Fibroblast of mammary gland (primary cell): Measurements from ENCODE around the gene NOL4.
"Not testable (repeated sequence)": the region's sequence is repeated elsewhere in the genome, so short reads cannot be mapped to it uniquely, and the experiment has no call there.

Experiments
- DNase-seq: peaks from one replicate; pipeline ENCODE4 v3.0.0-alpha.2; 2010; ENCODE audit warnings: low read depth
- H3K4me3 ChIP-seq: 2 replicates; pipeline ENCODE4 v1.5.1; 2011; ENCODE audit warnings: low read depth, mild to moderate bottlenecking, low read length, moderate library complexity; ENCODE audit not compliant: control insufficient read depth
- CTCF ChIP-seq: conservative IDR thresholded peaks from 2 replicates; pipeline ENCODE4 v1.5.1; 2011; ENCODE audit warnings: low read depth, low read length, inconsistent platforms; ENCODE audit not compliant: control insufficient read depth, insufficient read depth

Gene NOL4, protein sequence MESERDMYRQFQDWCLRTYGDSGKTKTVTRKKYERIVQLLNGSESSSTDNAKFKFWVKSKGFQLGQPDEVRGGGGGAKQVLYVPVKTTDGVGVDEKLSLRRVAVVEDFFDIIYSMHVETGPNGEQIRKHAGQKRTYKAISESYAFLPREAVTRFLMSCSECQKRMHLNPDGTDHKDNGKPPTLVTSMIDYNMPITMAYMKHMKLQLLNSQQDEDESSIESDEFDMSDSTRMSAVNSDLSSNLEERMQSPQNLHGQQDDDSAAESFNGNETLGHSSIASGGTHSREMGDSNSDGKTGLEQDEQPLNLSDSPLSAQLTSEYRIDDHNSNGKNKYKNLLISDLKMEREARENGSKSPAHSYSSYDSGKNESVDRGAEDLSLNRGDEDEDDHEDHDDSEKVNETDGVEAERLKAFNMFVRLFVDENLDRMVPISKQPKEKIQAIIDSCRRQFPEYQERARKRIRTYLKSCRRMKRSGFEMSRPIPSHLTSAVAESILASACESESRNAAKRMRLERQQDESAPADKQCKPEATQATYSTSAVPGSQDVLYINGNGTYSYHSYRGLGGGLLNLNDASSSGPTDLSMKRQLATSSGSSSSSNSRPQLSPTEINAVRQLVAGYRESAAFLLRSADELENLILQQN

DNA sequence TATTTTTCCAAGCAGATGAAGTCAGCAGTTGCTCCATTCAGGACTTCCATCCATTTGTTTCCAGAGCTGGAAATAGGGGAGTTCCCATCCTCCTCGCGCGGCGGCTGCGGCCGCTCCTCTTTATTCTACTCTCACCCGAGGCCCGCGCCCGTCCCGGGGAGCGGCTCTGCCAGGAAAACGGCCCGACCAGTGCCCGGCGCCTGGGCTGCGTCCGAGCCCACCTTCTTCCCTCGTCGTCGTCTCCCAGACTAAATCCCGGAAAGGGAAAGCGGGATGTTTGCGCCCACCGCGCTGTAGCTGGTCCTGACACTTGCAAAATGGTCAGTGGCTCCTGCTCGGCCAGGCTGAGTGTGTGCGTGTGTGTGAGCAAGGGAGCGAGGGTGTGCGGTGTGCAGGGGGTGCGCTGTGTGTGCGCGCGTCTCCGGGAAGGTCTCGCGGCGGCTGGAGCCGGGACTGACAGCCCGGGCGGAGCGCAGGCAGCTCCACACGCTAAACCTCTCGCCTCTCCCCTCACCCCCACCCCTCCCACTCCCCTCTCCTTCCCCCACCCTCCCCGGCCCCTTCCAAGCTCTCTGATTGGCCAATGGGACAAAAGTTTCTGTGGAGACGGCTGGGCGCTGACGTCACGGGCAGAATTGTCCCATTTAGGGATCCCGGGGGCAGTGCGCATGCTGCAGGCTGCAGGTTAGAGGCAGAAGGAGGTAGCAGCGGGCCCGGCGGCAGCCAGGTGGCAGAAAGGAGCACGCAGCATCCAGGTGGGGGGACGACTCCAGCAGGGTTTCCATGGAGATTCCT, at the start of gene NOL4:
Gene NOL4, minus strand, starts transcription at position 491 of the 795 bp plus-strand sequence. CDS start 1,660 bp downstream, outside the sequence.
- no peak for TF ChIP-seq CTCF
- no peak within 1 kb of the TSS for H3K4me3 ChIP-seq
- no peak for DNase-seq

GRCh38 chr18:34266029-34266428, 41.3 kb upstream of the NOL4 start:
- H3K4me3 ChIP-seq, DNase-seq: not testable (repeated sequence)

GRCh38 chr18:34261865-34262780, 37.4 kb upstream of the NOL4 start:
- no peak for TF ChIP-seq CTCF
- no peak overlapping the region for H3K4me3 ChIP-seq

DNA sequence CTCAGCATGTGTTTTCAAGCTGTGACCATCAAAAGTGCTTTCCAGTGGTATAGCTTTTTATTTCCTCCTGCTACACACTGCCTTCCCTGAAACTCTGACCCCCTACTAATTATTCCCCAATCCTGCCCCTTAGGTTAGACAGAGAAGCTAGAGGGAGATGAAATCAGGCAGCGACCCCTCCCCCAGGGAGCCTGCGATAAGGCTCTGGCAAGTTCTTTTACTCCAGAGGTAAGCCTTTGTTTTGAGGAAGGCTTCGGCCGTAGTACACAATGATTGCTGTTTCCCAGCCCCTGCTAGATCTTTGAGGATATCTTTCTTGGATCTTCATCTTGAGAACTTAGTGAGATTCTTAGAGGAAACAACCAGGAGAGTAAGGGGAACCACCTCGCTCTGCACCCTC, 33.5 kb upstream of the NOL4 start:
- no peak for TF ChIP-seq CTCF
- no peak overlapping the region for H3K4me3 ChIP-seq
- no peak for DNase-seq

More at GRCh38 chr18:34261865-34262780, 37.4 kb upstream of the NOL4 start:
- no peak for DNase-seq

- no peak overlapping the region for H3K4me3 ChIP-seq
- TF ChIP-seq CTCF = no peak
- no peak for DNase-seq
Measured at GRCh38 chr18:34251919-34252318, 27.2 kb upstream of the NOL4 start.

- no peak for TF ChIP-seq CTCF
- DNase-seq = no peak
- no peak overlapping the region for H3K4me3 ChIP-seq
Measured at GRCh38 chr18:34248727-34249126, 24.0 kb upstream of the NOL4 start.
